ENCODE results near the gene HOXD10.

HOXD10 gene

GRCh38 chr2:176110415-176111308, 5.9 kb upstream of the HOXD10 start:
- H3K4me3 ChIP-seq (ENCODE audit: low read depth, low read length), result no peak overlapping the region
- DNase-seq (ENCODE audit: low read depth), result no peak
- TF ChIP-seq CTCF (conservative IDR thresholded peaks at IDR 0.05; ENCODE audit: low read depth, low read length), result no peak

GRCh38 chr2:176111309-176111663, 5.3 kb upstream of the HOXD10 start:
- peak; percentile 65 for TF ChIP-seq CTCF (conservative IDR thresholded peaks at IDR 0.05; ENCODE audit: low read depth, low read length)
- peak; percentile 31 for DNase-seq (ENCODE audit: low read depth)

GRCh38 chr2:176111846-176112374, 4.7 kb upstream of the HOXD10 start:
- DNase-seq (ENCODE audit: low read depth), result no peak
- no peak for TF ChIP-seq CTCF (conservative IDR thresholded peaks at IDR 0.05; ENCODE audit: low read depth, low read length)
- no peak overlapping the region for H3K4me3 ChIP-seq (ENCODE audit: low read depth, low read length)

More at GRCh38 chr2:176111309-176111663, 5.3 kb upstream of the HOXD10 start:
- H3K4me3 ChIP-seq (ENCODE audit: low read depth, low read length), result no peak overlapping the region

- no peak for DNase-seq (ENCODE audit: low read depth)
- H3K4me3 ChIP-seq (ENCODE audit: low read depth, low read length), result no peak overlapping the region
- no peak for TF ChIP-seq CTCF (conservative IDR thresholded peaks at IDR 0.05; ENCODE audit: low read depth, low read length)
These were observed 3.9 kb upstream of the HOXD10 start for GRCh38 chr2:176112375-176113302.

- H3K4me3 ChIP-seq (ENCODE audit: low read depth, low read length), result no peak overlapping the region
- DNase-seq (ENCODE audit: low read depth), result no peak
- TF ChIP-seq CTCF (conservative IDR thresholded peaks at IDR 0.05; ENCODE audit: low read depth, low read length), result no peak
These were observed 2.3 kb upstream of the HOXD10 start for GRCh38 chr2:176114120-176114929.

GRCh38 chr2:176114930-176115625, 1.5 kb upstream of the HOXD10 start:
- no peak overlapping the region for H3K4me3 ChIP-seq (ENCODE audit: low read depth, low read length)
- DNase-seq (ENCODE audit: low read depth), result no peak
- TF ChIP-seq CTCF (conservative IDR thresholded peaks at IDR 0.05; ENCODE audit: low read depth, low read length), result no peak
